H1 (cell line): ENCODE measurements around the gene DPRX. TPM values are rescaled to one million over a fixed set of nuclear protein-coding genes. Genes with fewer than 3 reads are reported as not detected.

Source experiments
- CTCF ChIA-PET: fragments of 300-600 bp; sonication (Branson Sonifier 250); formaldehyde crosslinking; loops from one replicate; lab custom pipeline; 2021; ENCODE audit not compliant: partially characterized antibody; lab: Charles Lee
- POLR2A ChIA-PET: fragments of 300-600 bp; sonication (Branson Sonifier 250); formaldehyde crosslinking; loops from one replicate; lab custom pipeline; 2021; ENCODE audit warnings: inconsistent platforms; ENCODE audit not compliant: partially characterized antibody; lab: Charles Lee
- DNase-seq, 2 experiments: peaks; one replicate each; pipeline versions ENCODE4 v3.0.0 to v3.0.0-alpha.2; 2010 to 2022; ENCODE audit warnings: low spot score in 2 of 2, low read depth in 1 of 2, mixed read lengths in 1 of 2
- FAIRE-seq: peaks from 2 replicates; lab custom pipeline; 2011; peaks lifted over from hg19 to GRCh38; lab: Jason Lieb, UNC
- H2AFZ ChIP-seq: 2 replicates; pipeline ENCODE4 v1.8.1; 2012; ENCODE audit warnings: low read length, inconsistent platforms
- H2AK5ac ChIP-seq: 2 replicates; pipeline ENCODE4 v1.6.1; 2013; ENCODE audit warnings: low read depth, low read length
- H2BK120ac ChIP-seq: replicated peaks from 2 replicates; pipeline ENCODE3; 2013; ENCODE audit warnings: low read depth, low read length, inconsistent platforms
- H2BK12ac ChIP-seq: 2 replicates; pipeline ENCODE4 v1.6.1; 2013; ENCODE audit warnings: low read depth, low read length
- H2BK15ac ChIP-seq: 2 replicates; pipeline ENCODE4 v1.6.1; 2013; ENCODE audit warnings: low read length
- H2BK20ac ChIP-seq: 2 replicates; pipeline ENCODE4 v1.6.1; 2013; ENCODE audit warnings: low read length
- H2BK5ac ChIP-seq: 2 replicates; pipeline ENCODE4 v1.6.1; 2013; ENCODE audit warnings: low read depth, low read length
- H3K14ac ChIP-seq: 2 replicates; pipeline ENCODE4 v1.6.1; 2013; ENCODE audit warnings: inconsistent platforms; ENCODE audit not compliant: insufficient read length
- H3K18ac ChIP-seq: 2 replicates; pipeline ENCODE4 v1.6.1; 2013; ENCODE audit warnings: low read length; ENCODE audit errors: extremely low read depth
- H3K23ac ChIP-seq: 2 replicates; pipeline ENCODE4 v1.6.1; 2013; ENCODE audit warnings: inconsistent platforms; ENCODE audit not compliant: insufficient read length
- H3K23me2 ChIP-seq: 2 replicates; pipeline ENCODE4 v1.6.1; 2013; ENCODE audit warnings: low read depth, low read length
- H3K27ac ChIP-seq: 2 replicates; pipeline ENCODE4 v1.6.1; 2011; ENCODE audit warnings: low read depth, low read length, inconsistent platforms
- H3K27me3 ChIP-seq, 4 experiments: replicated peaks in 1 of 4; 1 replicate in 1 of 4; 2 replicates in 3 of 4; pipeline versions ENCODE4 v1.6.1 to v1.8.1; 2011 to 2013; ENCODE audit warnings: low read length in 3 of 4, mild to moderate bottlenecking in 3 of 4, inconsistent platforms in 2 of 4, mixed read lengths in 2 of 4, moderate library complexity in 1 of 4; ENCODE audit not compliant: control insufficient read depth in 3 of 4, insufficient read depth in 3 of 4; ENCODE audit errors: extremely low read depth in 1 of 4
- H3K36me3 ChIP-seq, 4 experiments: 2 replicates each; pipeline versions ENCODE4 v1.6.1 to v1.8.1; 2011 to 2013; ENCODE audit warnings: mild to moderate bottlenecking in 4 of 4, low read length in 3 of 4, moderate library complexity in 2 of 4, control low read depth in 1 of 4, inconsistent platforms in 1 of 4; ENCODE audit not compliant: insufficient read depth in 4 of 4, control insufficient read depth in 2 of 4
- H3K4ac ChIP-seq: replicated peaks from 2 replicates; pipeline ENCODE3; 2013; ENCODE audit warnings: low read length, low read depth, mixed read lengths, inconsistent platforms; ENCODE audit not compliant: insufficient read length
- H3K4me1 ChIP-seq, 4 experiments: replicated peaks in 1 of 4; 1 replicate in 1 of 4; 2 replicates in 3 of 4; pipeline versions ENCODE4 v1.6.1 to v1.8.1; 2011 to 2013; ENCODE audit warnings: low read length in 3 of 4, inconsistent platforms in 2 of 4, mixed read lengths in 1 of 4; ENCODE audit not compliant: insufficient read depth in 4 of 4, control insufficient read depth in 3 of 4
- H3K4me2 ChIP-seq, 2 experiments: 2 replicates each; pipeline versions ENCODE4 v1.6.1 to v1.8.1; 2011 to 2013; ENCODE audit warnings: low read depth in 2 of 2, low read length in 2 of 2, control low read depth in 1 of 2, inconsistent platforms in 1 of 2, mild to moderate bottlenecking in 1 of 2; ENCODE audit not compliant: insufficient read depth in 1 of 2
- H3K4me3 ChIP-seq, 4 experiments: fragments of 200-600, 300-600 bp in 1 of 4; sonication (generic), shearing (Covaris generic), sonication (Bioruptor Twin) in 1 of 4; 2 replicates each; pipeline versions ENCODE4 v1.5.1 to v1.8.1; 2011 to 2016; ENCODE audit warnings: low read length in 4 of 4, low read depth in 3 of 4, control low read depth in 2 of 4, inconsistent platforms in 2 of 4, mild to moderate bottlenecking in 2 of 4, mixed read lengths in 1 of 4, moderate library complexity in 1 of 4; ENCODE audit not compliant: insufficient read depth in 2 of 4; ENCODE audit errors: extremely low read depth in 1 of 4
- H3K56ac ChIP-seq: replicated peaks from 2 replicates; pipeline ENCODE3; 2013; ENCODE audit warnings: low read depth, mild to moderate bottlenecking, mixed read lengths, low read length, inconsistent platforms; ENCODE audit not compliant: insufficient read length
- H3K79me1 ChIP-seq: 2 replicates; pipeline ENCODE4 v1.6.1; 2013; ENCODE audit warnings: low read depth, low read length, control low read depth
- H3K79me2 ChIP-seq, 2 experiments: 2 replicates each; pipeline versions ENCODE4 v1.6.1 to v1.8.1; 2012 to 2013; ENCODE audit warnings: low read length in 2 of 2, mild to moderate bottlenecking in 2 of 2, inconsistent platforms in 1 of 2; ENCODE audit not compliant: insufficient read depth in 2 of 2, control insufficient read depth in 1 of 2
- H3K9ac ChIP-seq, 4 experiments: replicated peaks in 1 of 4; 1 replicate in 1 of 4; 2 replicates in 3 of 4; pipeline versions ENCODE4 v1.6.1 to v1.8.1; 2011 to 2013; ENCODE audit warnings: low read depth in 3 of 4, low read length in 3 of 4, control low read depth in 2 of 4, mild to moderate bottlenecking in 2 of 4, moderate library complexity in 2 of 4, inconsistent platforms in 1 of 4; ENCODE audit errors: extremely low read depth in 1 of 4
- H3K9me3 ChIP-seq, 2 experiments: 2 replicates each; pipeline versions ENCODE4 v1.6.1 to v1.8.1; 2012 to 2013; ENCODE audit warnings: mild to moderate bottlenecking in 2 of 2, moderate library complexity in 2 of 2, control low read depth in 1 of 2, inconsistent platforms in 1 of 2, low read depth in 1 of 2, low read length in 1 of 2, mixed read lengths in 1 of 2; ENCODE audit not compliant: insufficient read depth in 2 of 2
- H4K20me1 ChIP-seq, 2 experiments: replicated peaks in 1 of 2; 2 replicates each; pipeline versions ENCODE3 to v1.8.1; 2011 to 2013; ENCODE audit warnings: inconsistent platforms in 2 of 2, low read length in 2 of 2, mild to moderate bottlenecking in 1 of 2; ENCODE audit not compliant: insufficient read depth in 2 of 2, control insufficient read depth in 1 of 2
- H4K5ac ChIP-seq: 2 replicates; pipeline ENCODE4 v1.6.1; 2013; ENCODE audit warnings: low read length, low read depth, mixed read lengths, inconsistent platforms; ENCODE audit not compliant: insufficient read length
- H4K8ac ChIP-seq: 2 replicates; pipeline ENCODE4 v1.8.0; 2013; ENCODE audit warnings: mild to moderate bottlenecking, moderate library complexity, low read length, inconsistent platforms; ENCODE audit not compliant: insufficient read depth; ENCODE audit errors: extremely low read depth
- H4K91ac ChIP-seq: replicated peaks from 2 replicates; pipeline ENCODE3; 2013; ENCODE audit warnings: low read length, mixed read lengths, inconsistent platforms; ENCODE audit not compliant: insufficient read length
- CEBPB ChIP-seq: IDR thresholded peaks from 2 replicates; pipeline ENCODE4 v1.6.1; 2012; ENCODE audit warnings: low read depth, low read length
- CREB1 ChIP-seq: IDR thresholded peaks from 2 replicates; pipeline ENCODE4 v1.6.1; 2012; ENCODE audit warnings: inconsistent platforms
- KDM1A ChIP-seq: fragments of 200-600, 300-600 bp; sonication (generic); IDR thresholded peaks from 2 replicates; pipeline ENCODE4 v1.7.1; 2016; ENCODE audit warnings: mild to moderate bottlenecking, low read length, borderline replicate concordance
- SIX5 ChIP-seq: IDR thresholded peaks from 2 replicates; pipeline ENCODE4 v1.6.1; 2011; ENCODE audit warnings: mild to moderate bottlenecking, low read depth, low read length
- TAF7 ChIP-seq: optimal IDR thresholded peaks from 2 replicates; pipeline ENCODE3; 2011; ENCODE audit warnings: low read depth, mild to moderate bottlenecking, inconsistent platforms, low read length, moderate library complexity, borderline replicate concordance
- TCF12 ChIP-seq: IDR thresholded peaks from 2 replicates; pipeline ENCODE4 v1.6.1; 2011; ENCODE audit warnings: low read depth, mild to moderate bottlenecking, low read length
- WGBS, 2 experiments: shearing (Covaris generic) in 1 of 2; methylation state at CpG; one replicate each; pipeline versions ENCODE4 v1.1.6 to v1.1.7; 2013 to 2015; ENCODE audit warnings: low lambda C conversion rate in 2 of 2, mixed read lengths in 2 of 2, inconsistent platforms in 1 of 2, low coverage in 1 of 2, missing lambda C conversion rate in 1 of 2; ENCODE audit not compliant: insufficient replicate concordance in 2 of 2, insufficient coverage in 1 of 2, insufficient read length in 1 of 2; ENCODE audit errors: extremely low coverage in 1 of 2, missing lambda C conversion rate in 1 of 2; 5-methylcytosine and 5-hydroxymethylcytosine counted together
- polyA plus RNA-seq, 7 experiments: library from polyadenylated mRNA; depleted of rRNA in 3 of 7; stranded (reverse) in 5 of 7; unstranded in 2 of 7; fragments of >200 nt in 5 of 7; fragments of 200-250 nt in 2 of 7; gene quantifications; 1 replicate in 5 of 7; 2 replicates in 1 of 7; 4 replicates in 1 of 7; pipeline versions ENCODE4 v1.2.1 to v1.2.3, GENCODE V29; 2011 to 2013; ENCODE audit warnings: missing spikeins in 2 of 7, mixed read lengths in 2 of 7
- total RNA-seq: library from RNA; stranded (reverse); fragmentation: NEBNext Ultra II Directional; extraction: Animal tissue kit (Norgen Biotek cat#: 25700); gene quantifications from 2 replicates; pipeline ENCODE4 v1.2.1, GENCODE V29; 2021

Gene DPRX
- total and polyA plus RNA-seq, 2 of the 8 experiments (the other 6 are each of a cell fraction or from before 2014, with no cell fraction given) = not detected

DNA sequence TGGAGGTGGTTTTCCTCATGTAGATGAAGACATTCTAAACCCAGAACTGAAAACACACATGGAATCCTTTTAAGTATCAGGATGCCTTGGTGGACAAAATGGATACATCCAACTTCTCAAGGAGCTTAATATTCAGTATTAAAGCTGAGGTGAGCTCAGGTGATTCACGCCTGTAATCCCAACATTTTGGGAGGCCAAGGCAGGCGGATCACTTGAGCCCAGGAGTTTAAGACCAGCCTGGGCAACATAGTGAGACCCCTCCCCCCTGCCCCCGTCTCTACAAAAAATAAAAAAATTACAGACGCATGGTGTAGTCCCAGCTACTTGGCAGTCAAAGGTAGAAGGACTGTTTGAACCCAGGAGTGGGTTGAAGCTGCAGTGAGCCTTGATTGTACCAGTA is 28.8 kb downstream of the DPRX start:
- Histone ChIP-seq H3K4ac (peak overlapping the region; percentile 48), H2AFZ (no peak overlapping the region), H3K9ac (peak overlapping the region in 1 of 4 experiments; percentile 43; a peak in 2 of 7 replicates), H4K20me1 (no peaks in the 10 kb centered on the region), H2BK20ac (peak overlapping the region; percentile 97; the same call in 1 of the 2 replicates), H2AK5ac (0 out of 2 replicates have a peak overlapping the region, but pooled peaks have one; percentile 65), H3K4me2 (peak overlapping the region; percentile 44 to 46), H3K79me2 (no peaks in the 10 kb centered on the region), H3K56ac (no peak overlapping the region), H3K27me3 (no peaks in the 10 kb centered on the region), H4K8ac (no peak overlapping the region), H3K27ac (peak overlapping the region; percentile 38; the same call in 1 of the 2 replicates), H2BK15ac (no peak overlapping the region), H3K18ac (peak overlapping the region; percentile 24; the same call in 1 of the 2 replicates), H3K9me3 (peaks cover 8 to 11% of the 10 kb centered on the region in 2 experiments), H3K23me2 (no peaks in the 10 kb centered on the region), H3K4me3 (peak overlapping the region in 2 of 4 experiments; percentile 19 to 40; a peak in 1 of 8 replicates), H2BK120ac (peak overlapping the region; percentile 57), H3K4me1 (peaks cover 0 to 21% (median 11%) of the 10 kb centered on the region in 4 experiments; a peak in 5 of 7 replicates), H3K36me3 (peaks cover 0 to 6% (median 2%) of the 10 kb centered on the region in 4 experiments; a peak in 3 of 8 replicates), H3K79me1 (no peaks in the 10 kb centered on the region), H2BK12ac (peak overlapping the region; percentile 85; the same call in 1 of the 2 replicates), H3K14ac (no peak overlapping the region), H2BK5ac (peak overlapping the region; percentile 94), H4K5ac (no peak overlapping the region), H3K23ac (no peak overlapping the region), H4K91ac (peak overlapping the region; percentile 87)
- ChIA-PET CTCF (interaction anchor here (0.5 to 6.2 kb wide), 16 partner anchors 11 to 641 kb away, joined by 3 to 52 read pairs (median 6); no protein-coding TSS in a partner anchor), POLR2A (interaction anchor here (0.8 to 1.9 kb wide), 8 partner anchors 18 to 140 kb away, joined by 3 to 11 read pairs (median 4); no protein-coding TSS in a partner anchor)
- no peak for FAIRE-seq
- DNase-seq = no peak
- TF ChIP-seq TCF12 (no peak), CREB1 (no peak), SIX5 (no peak), CEBPB (no peak), KDM1A (peak; percentile 49; the same call in 1 of the 2 replicates), TAF7 (peak; percentile 24)
- 37% methylated on average over 4 of the region's 4 CpGs; no CpG with 5 or more reads in 1 of the 2 experiments for WGBS, 2 experiments
